ENCODE measurements around the gene GPR137C.

GPR137C gene

DNA sequence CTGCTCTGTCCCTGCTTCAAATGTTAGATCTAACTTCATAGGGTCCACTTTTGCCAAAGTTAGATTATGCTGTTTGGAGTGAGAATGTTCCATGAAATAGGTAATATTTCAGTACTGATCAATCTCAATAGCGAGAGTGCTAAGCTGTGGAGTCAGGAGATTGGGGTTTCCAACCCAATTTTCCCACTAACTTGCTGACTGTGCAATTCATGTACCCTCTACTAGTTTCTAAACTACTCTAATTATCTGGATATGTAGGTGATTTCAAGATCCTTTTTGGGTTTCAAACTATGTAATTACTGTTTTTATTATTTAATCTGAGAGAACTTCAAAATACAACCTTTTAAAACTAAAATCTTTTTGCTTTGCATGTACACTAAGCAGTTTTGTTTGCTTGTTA, 45.9 kb downstream of the GPR137C start:
- H3K4me3 ChIP-seq (ENCODE audit: low read depth, low read length): no peak overlapping the region
- TF ChIP-seq, protein P1, sequence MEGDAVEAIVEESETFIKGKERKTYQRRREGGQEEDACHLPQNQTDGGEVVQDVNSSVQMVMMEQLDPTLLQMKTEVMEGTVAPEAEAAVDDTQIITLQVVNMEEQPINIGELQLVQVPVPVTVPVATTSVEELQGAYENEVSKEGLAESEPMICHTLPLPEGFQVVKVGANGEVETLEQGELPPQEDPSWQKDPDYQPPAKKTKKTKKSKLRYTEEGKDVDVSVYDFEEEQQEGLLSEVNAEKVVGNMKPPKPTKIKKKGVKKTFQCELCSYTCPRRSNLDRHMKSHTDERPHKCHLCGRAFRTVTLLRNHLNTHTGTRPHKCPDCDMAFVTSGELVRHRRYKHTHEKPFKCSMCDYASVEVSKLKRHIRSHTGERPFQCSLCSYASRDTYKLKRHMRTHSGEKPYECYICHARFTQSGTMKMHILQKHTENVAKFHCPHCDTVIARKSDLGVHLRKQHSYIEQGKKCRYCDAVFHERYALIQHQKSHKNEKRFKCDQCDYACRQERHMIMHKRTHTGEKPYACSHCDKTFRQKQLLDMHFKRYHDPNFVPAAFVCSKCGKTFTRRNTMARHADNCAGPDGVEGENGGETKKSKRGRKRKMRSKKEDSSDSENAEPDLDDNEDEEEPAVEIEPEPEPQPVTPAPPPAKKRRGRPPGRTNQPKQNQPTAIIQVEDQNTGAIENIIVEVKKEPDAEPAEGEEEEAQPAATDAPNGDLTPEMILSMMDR (IDR thresholded peaks at IDR 0.05; ENCODE audit: low read depth, low read length, missing control alignments): no peak
- DNase-seq (ENCODE audit: low read depth): no peak

DNA sequence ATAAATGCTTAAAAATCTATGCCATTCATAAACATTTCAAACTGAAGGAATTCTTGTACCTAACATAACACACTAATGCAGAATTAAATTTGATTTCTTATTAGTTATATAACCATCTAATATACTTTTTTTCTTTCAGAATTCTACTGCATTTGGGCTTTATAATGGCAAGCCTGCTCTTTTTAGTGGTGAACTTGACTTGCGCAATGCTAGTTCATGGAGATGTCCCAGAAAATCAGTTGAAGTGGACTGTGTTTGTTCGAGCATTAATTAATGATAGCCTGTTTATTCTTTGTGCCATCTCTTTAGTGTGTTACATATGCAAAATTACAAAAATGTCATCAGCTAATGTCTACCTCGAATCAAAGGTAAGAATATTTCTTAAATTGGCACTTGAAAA, 47.3 kb downstream of the GPR137C start:
- TF ChIP-seq, protein P1 (IDR thresholded peaks at IDR 0.05; ENCODE audit: low read depth, low read length, missing control alignments): no peak
- no peak for DNase-seq (ENCODE audit: low read depth)
- no peak overlapping the region for H3K4me3 ChIP-seq (ENCODE audit: low read depth, low read length)

DNA sequence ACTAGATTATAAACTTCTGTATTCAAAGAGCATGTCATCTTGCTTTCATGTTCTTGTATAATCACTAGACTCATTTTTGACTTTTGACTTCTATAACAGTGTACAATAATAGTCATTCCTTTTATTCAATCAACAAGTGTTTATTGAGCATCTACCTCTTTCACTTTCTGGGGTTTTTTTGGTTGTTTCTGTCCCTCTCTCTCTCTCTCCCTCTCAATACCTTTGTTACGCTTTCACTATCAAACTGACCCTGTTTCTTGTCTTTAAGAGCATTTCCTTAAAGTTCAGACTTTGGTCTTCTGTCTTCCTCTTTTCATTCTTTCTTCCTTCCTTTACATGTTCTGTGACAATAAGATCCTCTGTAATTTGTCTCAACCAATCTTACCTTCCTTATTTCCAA, 49.5 kb downstream of the GPR137C start:
- H3K4me3 ChIP-seq (ENCODE audit: low read depth, low read length): no peak overlapping the region
- TF ChIP-seq, protein P1 (IDR thresholded peaks at IDR 0.05; ENCODE audit: low read depth, low read length, missing control alignments): no peak
- DNase-seq (ENCODE audit: low read depth): peak; percentile 7

DNA sequence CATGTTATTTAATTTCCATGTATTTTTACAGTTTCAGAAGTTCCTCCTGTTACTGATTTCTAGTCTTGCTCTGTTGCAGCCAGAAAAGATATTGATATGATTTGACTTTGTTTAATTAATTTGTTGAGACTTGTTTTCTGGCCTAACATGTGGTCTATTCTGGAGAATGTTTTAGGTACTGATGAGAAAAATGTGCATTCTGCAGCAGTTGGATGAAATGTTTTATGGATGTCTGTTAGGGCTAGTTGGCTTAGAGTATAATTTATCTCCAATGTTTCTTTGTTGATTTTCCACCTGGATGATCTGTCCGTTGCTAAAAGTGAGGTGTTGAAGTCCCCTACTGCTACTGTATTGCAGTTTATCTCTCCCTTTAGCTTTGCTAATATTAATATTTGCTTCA, 54.4 kb downstream of the GPR137C start:
- DNase-seq (ENCODE audit: low read depth): no peak
- TF ChIP-seq, protein P1 (IDR thresholded peaks at IDR 0.05; ENCODE audit: low read depth, low read length, missing control alignments): no peak
- H3K4me3 ChIP-seq (ENCODE audit: low read depth, low read length): no peak overlapping the region

DNA sequence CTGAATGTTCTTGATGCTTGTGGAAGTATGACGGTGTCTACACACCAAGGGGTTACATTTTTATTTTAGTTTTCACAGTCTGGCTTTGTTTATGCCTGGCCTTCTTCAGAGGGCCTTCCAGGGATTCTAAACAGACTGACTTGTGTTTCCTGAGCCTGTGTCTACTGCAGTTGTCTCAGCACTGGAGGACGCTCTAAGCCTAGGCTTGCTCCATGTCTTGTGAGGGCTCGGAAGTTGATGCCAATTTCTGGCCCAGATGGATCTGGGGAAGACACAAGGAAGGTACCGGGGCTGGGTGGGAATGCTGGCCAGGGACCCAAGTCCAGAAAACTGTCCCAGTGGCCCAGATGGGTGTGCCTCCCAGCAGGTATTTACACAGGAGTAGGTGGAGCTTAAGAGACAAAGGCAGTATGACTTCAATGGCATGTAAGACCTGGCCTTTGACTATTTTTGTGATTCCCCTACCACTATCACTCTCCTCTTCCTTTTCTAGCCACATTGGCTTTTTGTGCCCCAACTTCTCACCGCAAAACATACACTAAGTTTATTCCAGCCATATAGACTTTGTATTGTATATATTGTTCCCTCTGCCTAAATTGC, 56.9 kb downstream of the GPR137C start:
- no peak for DNase-seq (ENCODE audit: low read depth)

DNA sequence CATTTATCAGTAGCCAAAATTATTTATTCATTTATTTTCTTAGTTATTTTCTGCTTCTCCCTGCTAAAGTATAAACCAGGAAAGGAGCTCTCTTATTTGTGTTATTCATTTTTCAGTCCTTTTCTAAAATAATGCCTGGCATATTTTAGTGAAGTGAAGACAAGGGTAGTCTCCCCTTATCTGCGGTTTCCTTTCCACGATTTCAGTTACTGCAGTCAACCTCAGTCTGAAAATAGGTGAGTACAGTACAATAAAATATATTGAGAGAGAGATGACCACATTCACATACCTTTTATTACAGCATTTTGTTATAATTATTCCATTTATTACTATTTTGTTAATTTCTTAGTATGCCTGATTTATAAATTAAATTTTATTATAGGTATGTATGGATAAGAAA, 57.6 kb downstream of the GPR137C start:
- TF ChIP-seq, protein P1 (IDR thresholded peaks at IDR 0.05; ENCODE audit: low read depth, low read length, missing control alignments): no peak
- no peak overlapping the region for H3K4me3 ChIP-seq (ENCODE audit: low read depth, low read length)
- DNase-seq (ENCODE audit: low read depth): no peak

More for the DNA sequence above, 56.9 kb downstream of the GPR137C start:
- H3K4me3 ChIP-seq (ENCODE audit: low read depth, low read length): no peak overlapping the region
- TF ChIP-seq, protein P1 (IDR thresholded peaks at IDR 0.05; ENCODE audit: low read depth, low read length, missing control alignments): no peak

DNA sequence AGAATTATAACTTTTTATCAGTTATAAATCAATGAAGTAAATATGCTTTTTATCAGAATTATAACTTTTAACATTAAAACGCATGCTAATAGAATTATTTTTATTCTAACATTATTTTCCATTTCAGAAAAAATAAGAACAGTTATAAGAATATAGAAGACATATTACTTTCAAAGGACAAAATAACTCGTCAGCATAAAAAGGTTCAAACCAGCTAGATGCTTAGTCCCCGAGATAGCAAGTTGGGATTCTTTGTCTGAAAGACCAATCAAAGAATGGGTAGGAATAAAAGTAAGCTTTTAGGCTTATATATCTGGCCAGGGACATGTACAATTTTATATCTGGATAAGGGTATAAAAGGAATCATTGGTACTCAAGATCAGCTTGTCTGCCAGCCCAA, 66.0 kb downstream of the GPR137C start:
- H3K4me3 ChIP-seq (ENCODE audit: low read depth, low read length): no peak overlapping the region
- DNase-seq (ENCODE audit: low read depth): no peak
- TF ChIP-seq, protein P1 (IDR thresholded peaks at IDR 0.05; ENCODE audit: low read depth, low read length, missing control alignments): no peak
